ENCODE data around the gene EMP1.

The EMP1 gene

GRCh38 chr12:13219320-13219719, 22.8 kb downstream of the EMP1 start:
- Histone ChIP-seq H3K4me3 (ENCODE audit: low read depth in 1 of 2, low read length in 1 of 2) (no peak overlapping the region), H3K27ac (no peak overlapping the region), H3K9me3 (no peaks in the 10 kb centered on the region), H3K4me1 (ENCODE audit: control insufficient read depth in 1 of 2, insufficient read depth in 1 of 2, low read depth in 1 of 2, low read length in 1 of 2) (no peaks in the 10 kb centered on the region), H3K27me3 (no peaks in the 10 kb centered on the region), H3K36me3 (no peaks in the 10 kb centered on the region)
- TF ChIP-seq CTCF (IDR thresholded peaks at IDR 0.05) = no peak

- no peaks in the 10 kb centered on the region for H3K36me3 ChIP-seq
- H3K4me3 ChIP-seq (ENCODE audit: low read depth in 1 of 2, low read length in 1 of 2) = no peak overlapping the region
- TF ChIP-seq CTCF (IDR thresholded peaks at IDR 0.05) = no peak
- H3K27ac ChIP-seq = no peak overlapping the region
- H3K27me3 ChIP-seq = peaks cover under 1% of the 10 kb centered on the region
- H3K4me1 ChIP-seq (ENCODE audit: control insufficient read depth in 1 of 2, insufficient read depth in 1 of 2, low read depth in 1 of 2, low read length in 1 of 2) = no peaks in the 10 kb centered on the region
- no peaks in the 10 kb centered on the region for H3K9me3 ChIP-seq
Observed at GRCh38 chr12:13220838-13221237, 24.3 kb downstream of the EMP1 start.

- Histone ChIP-seq H3K27me3 (peaks cover 8% of the 10 kb centered on the region), H3K36me3 (no peaks in the 10 kb centered on the region), H3K9me3 (no peaks in the 10 kb centered on the region), H3K4me3 (ENCODE audit: low read depth in 1 of 2, low read length in 1 of 2) (no peak overlapping the region), H3K4me1 (ENCODE audit: control insufficient read depth in 1 of 2, insufficient read depth in 1 of 2, low read depth in 1 of 2, low read length in 1 of 2) (no peaks in the 10 kb centered on the region), H3K27ac (no peak overlapping the region)
- TF ChIP-seq CTCF (IDR thresholded peaks at IDR 0.05) = no peak
Observed at GRCh38 chr12:13222076-13222475, 25.6 kb downstream of the EMP1 start.

DNA sequence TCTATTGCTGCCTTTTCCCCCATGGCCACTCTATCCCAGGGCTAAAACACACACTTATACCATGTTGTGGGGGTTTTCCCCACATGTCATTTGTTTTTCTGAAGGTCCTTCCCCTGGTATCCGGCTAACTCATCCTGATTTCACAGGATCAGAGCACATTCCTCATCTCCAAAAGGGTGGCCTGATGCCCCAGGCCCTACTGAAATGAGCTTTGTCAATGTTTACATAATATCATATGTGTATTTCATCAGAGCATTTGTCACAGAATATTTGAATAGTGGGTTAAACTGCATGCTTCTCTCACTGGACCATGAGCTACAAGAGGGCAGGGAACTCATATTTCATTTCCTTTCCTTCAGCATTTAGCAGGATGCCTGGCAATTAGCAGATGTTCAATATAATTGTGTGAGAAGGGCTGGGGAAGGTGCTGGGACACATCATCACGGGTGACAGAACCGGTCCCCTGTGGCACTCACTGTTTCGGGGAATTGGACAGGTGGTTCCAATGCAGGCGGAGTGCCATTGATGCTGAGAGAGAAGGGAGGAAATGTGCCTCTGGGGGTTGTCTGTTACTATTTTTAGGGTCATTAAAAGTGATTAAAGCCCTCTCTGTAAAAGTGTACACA, 26.8 kb downstream of the EMP1 start:
- Histone ChIP-seq H3K4me3 (ENCODE audit: low read depth in 1 of 2, low read length in 1 of 2) (no peak overlapping the region), H3K9me3 (no peaks in the 10 kb centered on the region), H3K27ac (no peak overlapping the region), H3K27me3 (peaks cover 20% of the 10 kb centered on the region), H3K4me1 (ENCODE audit: control insufficient read depth in 1 of 2, insufficient read depth in 1 of 2, low read depth in 1 of 2, low read length in 1 of 2) (no peaks in the 10 kb centered on the region), H3K36me3 (no peaks in the 10 kb centered on the region)
- TF ChIP-seq CTCF (IDR thresholded peaks at IDR 0.05) = no peak

- no peaks in the 10 kb centered on the region for H3K4me1 ChIP-seq (ENCODE audit: control insufficient read depth in 1 of 2, insufficient read depth in 1 of 2, low read depth in 1 of 2, low read length in 1 of 2)
Observed at GRCh38 chr12:13223941-13224340, 27.4 kb downstream of the EMP1 start.

More at GRCh38 chr12:13223941-13224340, 27.4 kb downstream of the EMP1 start:
- no peak for TF ChIP-seq CTCF (IDR thresholded peaks at IDR 0.05)
- H3K27me3 ChIP-seq = peaks cover 20% of the 10 kb centered on the region
- no peaks in the 10 kb centered on the region for H3K36me3 ChIP-seq
- H3K4me3 ChIP-seq (ENCODE audit: low read depth in 1 of 2, low read length in 1 of 2) = no peak overlapping the region
- no peak overlapping the region for H3K27ac ChIP-seq
- no peaks in the 10 kb centered on the region for H3K9me3 ChIP-seq

Data from neutrophil (primary cell).